HEK293 (cell line): ENCODE data around the gene PKHD1.

Experiments used
- CTCF ChIA-PET: fragments of 350-600 bp; formaldehyde crosslinking; extraction: SDS; loops from one replicate; lab custom pipeline; 2021; ENCODE audit warnings: antibody characterized with exemption; lab: Yijun Ruan, JAX
- POLR2A ChIA-PET: fragments of 300-600 bp; formaldehyde crosslinking; extraction: SDS; loops from one replicate; lab custom pipeline; 2020; ENCODE audit warnings: antibody characterized with exemption, inconsistent platforms; lab: Yijun Ruan, JAX
- H3K27ac ChIP-seq: fragments of 200-500 bp; sonication (Bioruptor generic); 2 replicates; pipeline ENCODE4 v1.5.1; 2014; ENCODE audit warnings: low read depth, low read length, control low read depth, inconsistent platforms; ENCODE audit errors: extremely low read depth
- H3K36me3 ChIP-seq, 2 experiments: fragments of 200-500 bp in 1 of 2; sonication (Bioruptor generic) in 1 of 2; 1 replicate in 1 of 2; 2 replicates in 1 of 2; pipeline ENCODE4 v1.5.1; 2014 to 2017; ENCODE audit warnings: inconsistent platforms in 2 of 2, low read length in 2 of 2; ENCODE audit not compliant: control insufficient read depth in 2 of 2, insufficient read depth in 1 of 2
- H3K4me1 ChIP-seq: fragments of 200-500 bp; sonication (Bioruptor generic); 2 replicates; pipeline ENCODE4 v1.5.1; 2014; ENCODE audit warnings: mild to moderate bottlenecking, low read length, inconsistent platforms; ENCODE audit not compliant: control insufficient read depth, insufficient read depth
- H3K4me3 ChIP-seq: 2 replicates; pipeline ENCODE4 v1.5.1; 2011; ENCODE audit warnings: low read depth, mild to moderate bottlenecking, control low read depth, low read length, moderate library complexity
- H3K9me3 ChIP-seq: fragments of 200-500 bp; sonication (Bioruptor generic); 2 replicates; pipeline ENCODE4 v1.5.1; 2014; ENCODE audit warnings: low read depth, low read length, inconsistent platforms; ENCODE audit not compliant: control insufficient read depth, insufficient read depth
- BCL11B ChIP-seq: fragments of 450-650 bp; formaldehyde crosslinking; IDR thresholded peaks from 2 replicates; pipeline ENCODE4 v1.5.1; 2016; ENCODE audit warnings: low read depth, missing biosample characterization, missing genetic modification characterization
- BCL6B ChIP-seq: fragments of 450-650 bp; formaldehyde crosslinking; IDR thresholded peaks from 2 replicates; pipeline ENCODE4 v1.5.1; 2017; ENCODE audit warnings: missing biosample characterization, missing genetic modification characterization
- ELK4 ChIP-seq: IDR thresholded peaks from 2 replicates; pipeline ENCODE4 v1.6.1; 2011; ENCODE audit warnings: mild to moderate bottlenecking, low read depth, low read length, borderline replicate concordance
- PRDM10 ChIP-seq: fragments of 450-650 bp; formaldehyde crosslinking; IDR thresholded peaks from 2 replicates; pipeline ENCODE4 v1.5.1; 2016; ENCODE audit warnings: missing biosample characterization, missing genetic modification characterization
- SETDB1 ChIP-seq: IDR thresholded peaks from one replicate; pipeline ENCODE4 v1.6.1; 2017; ENCODE audit warnings: mild to moderate bottlenecking, low read length, moderate library complexity, mixed read lengths; ENCODE audit not compliant: insufficient read length
- TRIM28 ChIP-seq: IDR thresholded peaks from 2 replicates; pipeline ENCODE4 v1.6.1; 2011; ENCODE audit warnings: low read length, control low read depth, borderline replicate concordance
- WT1 ChIP-seq: fragments of 450-650 bp; formaldehyde crosslinking; IDR thresholded peaks from 2 replicates; pipeline ENCODE4 v1.5.1; 2016; ENCODE audit warnings: missing biosample characterization, missing genetic modification characterization
- ZBTB44 ChIP-seq: fragments of 450-650 bp; IDR thresholded peaks from 2 replicates; pipeline ENCODE4 v1.5.1; 2018; ENCODE audit warnings: missing biosample characterization, mild to moderate bottlenecking, missing genetic modification characterization
- ZEB2 ChIP-seq: fragments of 450-650 bp; formaldehyde crosslinking; IDR thresholded peaks from 2 replicates; pipeline ENCODE4 v1.5.1; 2016; ENCODE audit warnings: missing biosample characterization, missing genetic modification characterization
- ZNF18 ChIP-seq: fragments of 450-650 bp; formaldehyde crosslinking; IDR thresholded peaks from 2 replicates; pipeline ENCODE4 v1.5.1; 2016; ENCODE audit warnings: missing biosample characterization, missing genetic modification characterization
- ZNF248 ChIP-seq: fragments of 450-650 bp; formaldehyde crosslinking; IDR thresholded peaks from 2 replicates; pipeline ENCODE4 v1.5.1; 2017; ENCODE audit warnings: missing biosample characterization, missing genetic modification characterization
- ZNF513 ChIP-seq: fragments of 450-650 bp; IDR thresholded peaks from 2 replicates; pipeline ENCODE4 v1.5.1; 2018; ENCODE audit warnings: missing biosample characterization, missing genetic modification characterization
- ZNF660 ChIP-seq: fragments of 450-650 bp; IDR thresholded peaks from 2 replicates; pipeline ENCODE4 v1.5.1; 2018; ENCODE audit warnings: missing biosample characterization, mild to moderate bottlenecking, missing genetic modification characterization
- ZNF701 ChIP-seq: fragments of 450-650 bp; formaldehyde crosslinking; IDR thresholded peaks from 2 replicates; pipeline ENCODE4 v1.5.1; 2016; ENCODE audit warnings: missing biosample characterization, missing genetic modification characterization
- ZNF777 ChIP-seq: fragments of 450-650 bp; formaldehyde crosslinking; IDR thresholded peaks from 2 replicates; pipeline ENCODE4 v1.5.1; 2017; ENCODE audit warnings: missing biosample characterization, missing genetic modification characterization, borderline replicate concordance

PKHD1 gene

GRCh38 chr6:52045481-52045880 is 41.9 kb downstream of the PKHD1 start:
- no peak overlapping the region for H3K4me3 ChIP-seq
- POLR2A ChIA-PET = no interaction called here
- H3K36me3 ChIP-seq = no peaks in the 10 kb centered on the region
- CTCF ChIA-PET = no interaction called here
- no peaks in the 10 kb centered on the region for H3K9me3 ChIP-seq
- no peak for TF ChIP-seq ZNF660 (tag by site-specific recombination)
- TF ChIP-seq ZEB2 (tag by site-specific recombination) = no peak
- TF ChIP-seq ZNF777 = no peak
- no peak for TF ChIP-seq ZBTB44 (tag by site-specific recombination)
- TF ChIP-seq ZNF701 (tag by site-specific recombination) = no peak
- no peak for TF ChIP-seq ZNF513 (tag by site-specific recombination)
- no peak for TF ChIP-seq BCL6B
- TF ChIP-seq WT1 (tag by site-specific recombination) = no peak
- TF ChIP-seq SETDB1 = no peak
- TF ChIP-seq ZNF18 = no peak
- TF ChIP-seq TRIM28 = no peak
- no peak overlapping the region for H3K27ac ChIP-seq
- H3K4me1 ChIP-seq = no peaks in the 10 kb centered on the region

GRCh38 chr6:52045033-52045432 is 42.4 kb downstream of the PKHD1 start:
- ChIA-PET POLR2A (no interaction called here), CTCF (interaction anchor here (0.9 to 1.0 kb wide), 2 partner anchors 173 to 218 kb away, joined by 3 read pairs; no protein-coding TSS in a partner anchor)
- H3K9me3 ChIP-seq = no peaks in the 10 kb centered on the region

More at GRCh38 chr6:52045033-52045432, 42.4 kb downstream of the PKHD1 start:
- Histone ChIP-seq H3K4me1 (no peaks in the 10 kb centered on the region), H3K27ac (no peak overlapping the region), H3K4me3 (no peak overlapping the region), H3K36me3 (no peaks in the 10 kb centered on the region)
- TF ChIP-seq ZEB2 (tag by site-specific recombination) = no peak
- no peak for TF ChIP-seq ZNF660 (tag by site-specific recombination)
- no peak for TF ChIP-seq BCL11B (tag by site-specific recombination)
- TF ChIP-seq ELK4 = no peak
- no peak for TF ChIP-seq PRDM10 (tag by site-specific recombination)
- no peak for TF ChIP-seq ZNF248 (tag by site-specific recombination)
